MM.1S (cell line): Measurements from ENCODE around the gene TDRD6.
"Not testable (repeated sequence)": the region's sequence is repeated elsewhere in the genome, so short reads cannot be mapped to it uniquely, and the experiment has no call there.

Source experiments
- DNase-seq: peaks from one replicate; pipeline ENCODE4 v3.0.0-alpha.2; 2015
- H2AFZ ChIP-seq: fragments of 300-600 bp; sonication (generic); 2 replicates; pipeline ENCODE4 v1.6.0; 2016; ENCODE audit warnings: antibody characterized with exemption, low read length
- H3F3A ChIP-seq: fragments of 300-600 bp; sonication (generic); 2 replicates; pipeline ENCODE4 v1.6.1; 2016; ENCODE audit warnings: mild to moderate bottlenecking, antibody characterized with exemption, low read length, moderate library complexity, mixed read lengths; ENCODE audit not compliant: insufficient read depth
- H3K27ac ChIP-seq: fragments of 300-600 bp; sonication (generic); 2 replicates; pipeline ENCODE4 v1.5.1; 2016; ENCODE audit warnings: mild to moderate bottlenecking, low read length
- H3K27me3 ChIP-seq: fragments of 300-600 bp; sonication (generic); replicated peaks from 2 replicates; pipeline ENCODE4 v1.6.0; 2016; ENCODE audit warnings: low read length; ENCODE audit not compliant: insufficient read depth
- H3K36me3 ChIP-seq: fragments of 300-600 bp; sonication (generic); replicated peaks from 2 replicates; pipeline ENCODE4 v1.6.1; 2016; ENCODE audit warnings: mild to moderate bottlenecking, low read length, mixed read lengths; ENCODE audit not compliant: insufficient read depth
- H3K4me1 ChIP-seq: fragments of 300-600 bp; sonication (generic); 2 replicates; pipeline ENCODE4 v1.6.1; 2016; ENCODE audit warnings: low read length, mixed read lengths
- H3K4me2 ChIP-seq: fragments of 300-600 bp; sonication (generic); 2 replicates; pipeline ENCODE4 v1.6.0; 2016; ENCODE audit warnings: low read depth, low read length
- H3K4me3 ChIP-seq: fragments of 300-600 bp; sonication (generic); 2 replicates; pipeline ENCODE4 v1.5.1; 2016; ENCODE audit warnings: low read length, mixed read lengths
- H3K79me2 ChIP-seq: fragments of 300-600 bp; sonication (generic); 2 replicates; pipeline ENCODE4 v1.6.1; 2016; ENCODE audit warnings: mixed run types, low read length, mixed read lengths
- H3K9ac ChIP-seq: fragments of 300-600 bp; sonication (generic); 2 replicates; pipeline ENCODE4 v1.6.1; 2016; ENCODE audit warnings: low read length, mixed read lengths
- H3K9me2 ChIP-seq: fragments of 300-600 bp; sonication (generic); replicated peaks from 2 replicates; pipeline ENCODE4 v1.6.1; 2016; ENCODE audit warnings: mild to moderate bottlenecking, low read length, mixed read lengths; ENCODE audit not compliant: insufficient read depth
- H3K9me3 ChIP-seq: fragments of 300-600 bp; sonication (generic); replicated peaks from 2 replicates; pipeline ENCODE4 v1.6.1; 2016; ENCODE audit warnings: mild to moderate bottlenecking, low read length, mixed read lengths; ENCODE audit not compliant: insufficient read depth
- H4K20me1 ChIP-seq: fragments of 300-600 bp; sonication (generic); 2 replicates; pipeline ENCODE4 v1.6.1; 2016; ENCODE audit warnings: mild to moderate bottlenecking, low read length, moderate library complexity, mixed read lengths; ENCODE audit not compliant: insufficient read depth
- EZH2 ChIP-seq: fragments of 300-600 bp; sonication (generic); optimal IDR thresholded peaks from 2 replicates; pipeline ENCODE3; 2017; ENCODE audit warnings: low read depth, mild to moderate bottlenecking, antibody characterized with exemption, low read length, mixed read lengths
- EZH2phosphoT487 ChIP-seq: fragments of 300-600 bp; sonication (generic); IDR thresholded peaks from 2 replicates; pipeline ENCODE4 v1.6.1; 2018; ENCODE audit warnings: antibody characterized with exemption, low read length
- TF ChIP-seq, protein P1 (sequence below): fragments of 300-600 bp; sonication (generic); IDR thresholded peaks from 2 replicates; pipeline ENCODE4 v1.5.1; 2016; ENCODE audit warnings: antibody characterized with exemption, low read length, mixed read lengths

The TDRD6 gene

DNA sequence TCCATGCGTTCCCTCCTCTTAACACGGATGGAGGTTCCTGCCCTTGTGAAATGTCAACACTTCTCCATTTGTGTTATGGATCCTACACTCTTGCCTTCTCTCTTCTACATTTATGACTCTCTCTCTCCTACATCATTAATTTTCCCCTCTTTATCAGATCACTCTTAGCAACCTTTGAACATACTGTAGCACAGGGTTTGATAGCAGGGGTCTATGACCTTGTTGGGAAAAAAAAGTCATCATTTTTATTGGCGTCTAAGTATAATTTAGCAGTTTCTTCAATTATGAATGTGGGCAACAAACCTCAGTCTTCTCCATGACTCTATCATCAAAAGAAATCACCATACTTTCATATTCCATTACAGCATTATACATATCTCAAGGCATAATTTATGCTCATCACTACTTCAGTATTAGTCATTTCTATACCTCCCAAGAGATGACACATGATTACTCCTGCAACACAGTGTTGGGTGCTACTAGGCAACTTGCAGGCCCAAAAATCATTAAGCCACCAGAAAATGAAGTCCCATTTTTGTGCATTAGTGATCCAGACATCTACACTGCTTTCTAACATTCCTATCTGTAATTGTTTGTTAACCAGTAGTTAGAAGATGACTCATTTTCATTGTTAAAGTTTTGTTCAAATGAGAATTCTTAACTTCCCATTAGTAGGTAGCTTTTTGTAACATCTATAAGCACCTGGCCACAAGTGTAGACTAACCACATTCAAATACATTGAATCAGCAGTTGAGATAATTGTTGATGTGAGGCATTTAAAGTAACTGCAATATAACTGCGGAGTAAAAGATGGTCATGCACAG is 44.5 kb upstream of the TDRD6 start:
- Histone ChIP-seq H3K27ac (no peak overlapping the region), H3K4me3 (no peak overlapping the region), H3K9me3 (no peaks in the 10 kb centered on the region), H3K79me2 (no peaks in the 10 kb centered on the region), H3K36me3 (no peaks in the 10 kb centered on the region), H3K4me2 (no peak overlapping the region), H3K27me3 (no peaks in the 10 kb centered on the region), H3K4me1 (no peaks in the 10 kb centered on the region), H2AFZ (no peak overlapping the region), H4K20me1 (no peaks in the 10 kb centered on the region), H3F3A (no peaks in the 10 kb centered on the region), H3K9me2 (no peaks in the 10 kb centered on the region), H3K9ac (no peak overlapping the region)
- TF ChIP-seq EZH2 (no peak), EZH2phosphoT487 (no peak)
- TF ChIP-seq, protein P1, sequence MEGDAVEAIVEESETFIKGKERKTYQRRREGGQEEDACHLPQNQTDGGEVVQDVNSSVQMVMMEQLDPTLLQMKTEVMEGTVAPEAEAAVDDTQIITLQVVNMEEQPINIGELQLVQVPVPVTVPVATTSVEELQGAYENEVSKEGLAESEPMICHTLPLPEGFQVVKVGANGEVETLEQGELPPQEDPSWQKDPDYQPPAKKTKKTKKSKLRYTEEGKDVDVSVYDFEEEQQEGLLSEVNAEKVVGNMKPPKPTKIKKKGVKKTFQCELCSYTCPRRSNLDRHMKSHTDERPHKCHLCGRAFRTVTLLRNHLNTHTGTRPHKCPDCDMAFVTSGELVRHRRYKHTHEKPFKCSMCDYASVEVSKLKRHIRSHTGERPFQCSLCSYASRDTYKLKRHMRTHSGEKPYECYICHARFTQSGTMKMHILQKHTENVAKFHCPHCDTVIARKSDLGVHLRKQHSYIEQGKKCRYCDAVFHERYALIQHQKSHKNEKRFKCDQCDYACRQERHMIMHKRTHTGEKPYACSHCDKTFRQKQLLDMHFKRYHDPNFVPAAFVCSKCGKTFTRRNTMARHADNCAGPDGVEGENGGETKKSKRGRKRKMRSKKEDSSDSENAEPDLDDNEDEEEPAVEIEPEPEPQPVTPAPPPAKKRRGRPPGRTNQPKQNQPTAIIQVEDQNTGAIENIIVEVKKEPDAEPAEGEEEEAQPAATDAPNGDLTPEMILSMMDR, result no peak
- no peak for DNase-seq

DNA sequence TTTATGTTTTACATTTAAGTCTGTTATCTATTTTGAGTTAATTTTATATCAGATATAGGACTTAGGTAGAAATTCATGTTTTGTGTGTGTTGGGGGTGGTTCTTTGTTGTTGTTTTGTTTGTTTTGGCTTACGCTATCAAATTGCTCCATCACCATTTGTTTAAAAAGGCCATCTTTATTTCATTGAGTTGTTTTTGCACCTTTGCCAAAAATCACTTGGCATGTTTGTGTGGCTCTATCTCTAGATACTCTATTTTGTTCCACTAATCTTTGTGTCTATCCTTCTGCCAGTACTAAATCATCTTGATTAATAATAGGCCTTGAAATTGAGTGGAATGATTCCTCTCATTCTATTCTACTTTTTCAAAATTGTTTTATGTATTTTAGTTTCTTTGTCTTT is 42.4 kb upstream of the TDRD6 start:
- H3K4me3 ChIP-seq, result no peak overlapping the region
- H3K4me2 ChIP-seq, result no peak overlapping the region
- no peaks in the 10 kb centered on the region for H3K9me2 ChIP-seq
- H4K20me1 ChIP-seq, result no peaks in the 10 kb centered on the region
- H3K36me3 ChIP-seq, result no peaks in the 10 kb centered on the region
- H3F3A ChIP-seq, result no peaks in the 10 kb centered on the region
- H3K27me3 ChIP-seq, result no peaks in the 10 kb centered on the region
- H2AFZ ChIP-seq, result no peak overlapping the region
- H3K4me1 ChIP-seq, result no peaks in the 10 kb centered on the region
- no peak overlapping the region for H3K27ac ChIP-seq
- H3K9me3 ChIP-seq, result no peaks in the 10 kb centered on the region
- TF ChIP-seq EZH2 (no peak), EZH2phosphoT487 (no peak)
- TF ChIP-seq, protein P1, result no peak
- no peaks in the 10 kb centered on the region for H3K79me2 ChIP-seq
- no peak for DNase-seq
- no peak overlapping the region for H3K9ac ChIP-seq

DNA sequence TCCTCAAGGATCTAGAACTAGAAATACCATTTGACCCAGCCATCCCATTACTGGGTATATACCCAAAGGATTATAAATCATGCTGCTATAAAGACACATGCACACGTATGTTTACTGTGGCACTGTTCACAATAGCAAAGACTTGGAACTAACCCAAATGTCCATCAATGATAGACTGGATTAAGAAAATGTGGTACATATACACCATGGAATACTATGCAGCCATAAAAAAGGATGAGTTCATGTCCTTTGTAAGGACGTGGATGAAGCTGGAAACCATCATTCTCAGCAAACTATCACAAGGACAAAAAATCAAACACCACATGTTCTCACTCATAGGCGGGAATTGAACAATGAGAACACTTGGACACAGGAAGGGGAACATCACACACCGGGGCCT is 39.6 kb upstream of the TDRD6 start:
- H2AFZ ChIP-seq, H3K9ac ChIP-seq, H3K27ac ChIP-seq, H3K4me1 ChIP-seq, H3K9me2 ChIP-seq, DNase-seq, H3K36me3 ChIP-seq, H3F3A ChIP-seq, H3K27me3 ChIP-seq, H3K4me3 ChIP-seq, H3K4me2 ChIP-seq, H3K79me2 ChIP-seq, H4K20me1 ChIP-seq, H3K9me3 ChIP-seq: not testable (repeated sequence)

DNA sequence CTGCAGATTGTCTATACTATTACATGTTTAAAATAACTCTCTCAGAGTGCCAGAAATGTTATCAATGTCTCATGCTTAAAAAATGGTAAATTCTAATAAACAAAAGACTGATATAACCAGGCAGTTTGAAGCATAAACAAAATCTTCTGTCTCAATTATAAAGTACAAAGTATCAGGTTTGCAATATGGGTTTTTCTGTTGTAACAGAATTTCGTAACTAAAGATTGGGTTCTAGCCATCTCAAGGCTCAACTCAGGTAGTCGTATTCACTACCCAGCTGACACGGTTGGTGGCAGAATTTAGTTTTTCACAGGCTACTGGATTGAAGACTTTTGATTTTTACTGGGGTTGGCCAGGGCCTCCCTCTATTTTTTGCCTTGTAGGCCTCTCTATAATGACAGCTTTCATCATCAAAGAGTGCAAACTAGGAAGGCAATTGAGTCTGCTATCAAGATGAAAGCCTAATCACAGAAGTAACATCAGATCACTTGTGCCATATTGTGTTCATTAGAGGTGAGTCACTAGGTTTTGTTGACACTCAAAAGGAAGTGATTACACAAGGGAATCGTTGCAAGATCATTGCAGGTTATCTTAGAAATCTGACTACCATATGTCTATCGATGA is 38.7 kb upstream of the TDRD6 start:
- no peak overlapping the region for H3K9ac ChIP-seq
- H3K27me3 ChIP-seq, result no peaks in the 10 kb centered on the region
- no peaks in the 10 kb centered on the region for H3K36me3 ChIP-seq
- no peak overlapping the region for H3K4me3 ChIP-seq
- no peak overlapping the region for H2AFZ ChIP-seq
- H4K20me1 ChIP-seq, result no peaks in the 10 kb centered on the region
- no peak for DNase-seq
- H3K27ac ChIP-seq, result no peak overlapping the region
- no peaks in the 10 kb centered on the region for H3F3A ChIP-seq
- TF ChIP-seq, protein P1, result no peak
- no peaks in the 10 kb centered on the region for H3K9me3 ChIP-seq
- H3K4me1 ChIP-seq, result no peaks in the 10 kb centered on the region
- H3K4me2 ChIP-seq, result no peak overlapping the region
- no peaks in the 10 kb centered on the region for H3K79me2 ChIP-seq
- no peaks in the 10 kb centered on the region for H3K9me2 ChIP-seq
